Adrenal gland (tissue), 5 donors: ENCODE results near the gene GIMAP5.

Experiments
- CTCF ChIP-seq, 6 experiments: fragments of 450-650 bp in 4 of 6; fragments of 200-600 bp in 2 of 6; sonication (generic) in 1 of 6; IDR thresholded peaks; 1 replicate in 5 of 6; 2 replicates in 1 of 6; pipeline versions ENCODE4 v1.5.1 to v1.8.0; 2016 to 2021; ENCODE audit warnings: antibody characterized with exemption in 6 of 6, mild to moderate bottlenecking in 2 of 6, moderate library complexity in 1 of 6
- POLR2A ChIP-seq, 2 donors: fragments of 450-650 bp; IDR thresholded peaks; one replicate each; pipeline ENCODE4 v1.6.1; 2017; ENCODE audit warnings: antibody characterized with exemption in 2 of 2, mild to moderate bottlenecking in 2 of 2, moderate library complexity in 1 of 2
- donor health status: DM: no; HTN: no; CAD: no.

- TF ChIP-seq CTCF (IDR thresholded peaks at IDR 0.05), result no peak
- no peak for TF ChIP-seq POLR2A (IDR thresholded peaks at IDR 0.05)
These were observed 17.0 kb upstream of the GIMAP5 start for GRCh38 chr7:150719960-150720891.
